GM04503 (cell line): Measurements from ENCODE around the gene MRPL4.
"Not testable (repeated sequence)": the region's sequence is repeated elsewhere in the genome, so short reads cannot be mapped to it uniquely, and the experiment has no call there.

Experiments
- DNase-seq: peaks from one replicate; pipeline ENCODE4 v3.0.0-alpha.2; 2012; ENCODE audit warnings: low read depth

MRPL4 gene

DNA sequence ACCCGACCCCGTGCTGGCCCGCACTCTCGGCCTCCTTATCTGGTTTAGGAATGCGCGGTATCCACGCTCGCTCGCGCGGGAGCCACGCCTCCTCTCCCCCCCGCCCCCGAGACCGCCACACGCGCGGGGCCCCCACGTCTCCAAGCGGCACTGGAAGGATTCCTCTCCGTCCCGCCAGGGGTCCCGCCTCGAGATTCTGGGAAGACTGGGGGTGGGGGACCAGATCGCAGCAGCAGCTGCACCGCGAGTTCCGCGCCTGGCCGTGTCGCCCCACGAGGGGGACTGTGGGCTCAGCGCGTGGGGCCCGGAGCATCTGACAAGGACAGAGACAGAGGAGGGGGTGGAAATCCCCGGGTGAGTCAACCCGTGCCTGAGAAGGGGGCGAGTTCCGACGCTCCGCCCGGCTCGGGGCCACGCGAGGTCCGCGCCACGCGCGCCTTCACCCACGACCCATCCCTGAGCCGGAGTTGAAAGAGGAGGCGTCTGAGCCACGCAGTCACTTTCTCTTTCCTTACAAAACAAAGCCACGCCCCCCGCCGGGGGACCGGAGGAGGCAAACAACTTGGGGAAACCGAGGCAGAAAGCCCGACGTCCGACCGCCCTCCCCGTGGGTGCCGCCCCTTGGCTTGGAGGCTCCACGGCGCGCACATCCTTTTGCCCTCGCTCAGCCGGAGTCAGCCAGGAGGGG lies 21.7 kb upstream of the MRPL4 start:
- no peak for DNase-seq

DNA sequence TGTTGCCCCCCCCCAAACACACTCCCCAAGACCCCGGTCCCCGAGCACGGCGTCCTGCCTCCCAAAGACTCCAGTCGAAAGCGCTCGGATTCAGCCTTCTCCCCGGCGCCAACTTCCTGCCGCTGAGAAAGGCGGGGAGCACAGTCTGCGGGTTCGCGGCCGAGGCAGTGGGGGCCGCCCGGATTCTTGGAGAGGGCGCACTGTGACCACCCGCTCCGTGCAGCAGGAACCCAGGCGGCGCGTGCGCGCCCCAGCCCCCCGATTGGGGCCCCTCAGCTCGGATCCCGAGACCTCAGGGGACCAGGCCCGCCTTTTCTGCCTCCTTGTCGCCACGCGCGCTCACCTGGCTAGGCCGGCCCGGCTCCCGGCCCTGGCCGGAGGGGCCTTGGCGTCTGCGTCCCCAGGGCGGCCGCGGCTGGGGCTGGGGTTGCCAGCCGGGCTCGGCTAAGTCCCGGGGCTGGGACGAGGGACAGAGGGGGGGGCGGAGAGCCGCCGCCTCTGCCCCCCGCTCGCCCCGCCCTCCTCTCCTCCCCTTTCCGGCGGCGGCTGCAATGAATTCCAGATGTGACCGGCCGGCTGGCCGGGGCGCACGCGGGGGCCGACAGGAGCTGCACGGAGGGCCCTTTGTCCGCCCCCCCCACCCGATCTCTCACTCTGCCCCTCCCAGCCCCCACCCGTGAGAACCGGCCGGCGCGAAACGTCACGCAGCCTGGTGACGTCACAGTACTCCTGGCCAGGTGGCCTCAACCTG lies 21.0 kb upstream of the MRPL4 start, which contains the start of gene S1PR2:
TSS of gene S1PR2 (minus strand) at position 471 of the 751 bp plus-strand sequence. CDS start 6,426 bp downstream, outside the sequence.
- no peak for DNase-seq

DNA sequence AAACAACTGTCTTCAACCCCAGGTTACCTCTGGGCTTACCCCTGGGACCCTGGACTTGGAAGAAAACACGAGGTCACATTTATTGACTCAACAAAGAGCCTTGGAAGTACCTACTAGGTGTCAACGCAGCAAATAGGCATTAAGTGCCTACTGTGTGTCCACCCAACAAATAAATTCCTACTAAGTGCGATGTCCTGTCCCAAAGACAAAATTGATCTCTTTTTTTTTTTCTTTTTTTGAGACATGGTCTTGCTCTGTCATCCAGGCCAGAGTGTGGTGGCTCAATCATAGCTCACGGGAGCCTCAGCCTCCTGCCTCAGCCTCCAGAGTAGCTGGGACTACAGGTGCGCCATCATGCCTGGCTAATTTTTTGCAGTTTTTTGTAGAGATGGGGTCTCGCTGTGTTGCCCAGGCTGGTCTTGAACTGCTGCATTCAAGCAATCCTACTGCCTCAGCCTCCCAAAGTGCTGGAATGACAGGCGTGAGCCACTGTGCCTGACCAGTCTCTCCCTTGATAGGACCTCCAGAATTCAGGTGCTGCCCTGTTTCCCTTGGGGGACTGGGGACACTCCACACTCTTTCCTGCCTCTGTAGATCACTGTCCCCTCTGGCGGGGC lies 20.3 kb upstream of the MRPL4 start:
- no peak for DNase-seq

DNA sequence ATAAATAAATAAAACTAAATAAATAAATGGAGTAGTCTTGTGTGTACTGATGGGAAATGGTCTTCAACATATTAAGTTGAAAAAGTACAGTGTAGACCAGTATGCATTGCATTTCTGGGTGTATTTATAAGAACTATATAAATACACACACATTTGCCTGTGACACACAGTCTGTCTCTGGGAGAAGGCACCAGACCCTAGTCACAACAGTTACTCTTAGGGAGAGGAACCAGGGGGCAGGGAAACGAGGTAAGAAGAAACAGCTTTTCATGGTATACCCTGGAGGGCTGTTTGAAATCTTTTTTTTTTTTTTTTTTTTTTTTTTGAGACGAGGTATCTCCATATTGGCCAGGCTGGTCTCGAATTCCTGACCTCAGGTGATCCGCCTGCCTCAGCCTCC lies 18.1 kb upstream of the MRPL4 start:
- no peak for DNase-seq

DNA sequence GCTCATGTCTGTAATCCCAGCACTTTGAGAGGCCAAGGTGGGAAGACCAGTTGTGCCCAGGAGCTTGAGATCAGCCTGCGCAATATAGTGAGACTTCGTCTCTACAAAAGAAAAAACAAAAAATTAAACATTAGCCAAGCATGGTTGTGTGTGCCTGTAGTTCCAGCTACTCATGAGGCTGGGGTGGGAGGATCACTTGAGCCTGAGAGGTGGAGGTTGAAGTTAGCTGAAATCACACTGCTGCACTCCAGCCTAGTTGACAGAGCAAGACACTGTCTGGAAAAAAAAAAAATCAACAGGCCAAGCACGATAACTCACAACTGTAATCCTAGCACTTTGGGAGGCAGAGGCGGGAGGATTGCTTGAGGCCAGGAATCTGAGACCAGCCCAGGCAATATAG lies 17.0 kb upstream of the MRPL4 start:
- no peak for DNase-seq

DNA sequence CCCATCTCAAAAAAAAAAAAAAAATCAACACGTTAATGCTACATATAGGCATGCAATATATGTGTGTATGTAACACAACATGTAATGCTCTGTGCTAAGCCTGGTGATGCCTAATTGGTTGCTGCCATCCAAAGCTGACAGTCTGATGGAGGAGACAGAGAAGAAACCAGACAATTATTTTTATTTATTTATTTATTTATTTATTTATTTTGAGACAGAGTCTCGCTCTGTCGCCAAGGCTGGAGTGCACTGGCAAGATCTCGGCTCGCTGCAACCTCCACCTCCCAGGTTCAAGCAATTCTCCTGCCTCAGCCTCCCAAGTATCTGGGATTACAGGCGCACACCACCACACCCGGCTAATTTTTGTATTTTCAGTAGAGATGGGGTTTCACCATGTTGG lies 16.6 kb upstream of the MRPL4 start:
- DNase-seq, result not testable (repeated sequence)

DNA sequence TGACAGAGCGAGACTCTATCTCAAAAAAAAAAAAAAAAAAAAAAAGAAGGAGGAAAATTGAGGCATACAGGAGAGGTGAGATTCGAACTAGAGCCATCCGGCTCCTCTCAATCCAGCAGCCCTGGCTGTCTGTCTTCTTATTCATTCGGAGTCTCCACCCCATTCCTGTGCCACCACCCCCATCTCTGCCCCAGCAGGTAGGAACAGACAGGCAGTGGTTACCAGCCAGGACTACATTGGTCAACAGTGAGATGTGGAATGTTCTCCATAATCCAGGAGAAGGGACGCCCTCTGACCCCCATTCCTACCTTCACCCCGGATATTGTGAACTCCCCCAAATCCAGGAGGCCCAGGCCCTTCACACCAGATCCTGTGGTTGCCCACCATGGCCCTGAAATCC lies 14.3 kb upstream of the MRPL4 start:
- DNase-seq, result no peak

DNA sequence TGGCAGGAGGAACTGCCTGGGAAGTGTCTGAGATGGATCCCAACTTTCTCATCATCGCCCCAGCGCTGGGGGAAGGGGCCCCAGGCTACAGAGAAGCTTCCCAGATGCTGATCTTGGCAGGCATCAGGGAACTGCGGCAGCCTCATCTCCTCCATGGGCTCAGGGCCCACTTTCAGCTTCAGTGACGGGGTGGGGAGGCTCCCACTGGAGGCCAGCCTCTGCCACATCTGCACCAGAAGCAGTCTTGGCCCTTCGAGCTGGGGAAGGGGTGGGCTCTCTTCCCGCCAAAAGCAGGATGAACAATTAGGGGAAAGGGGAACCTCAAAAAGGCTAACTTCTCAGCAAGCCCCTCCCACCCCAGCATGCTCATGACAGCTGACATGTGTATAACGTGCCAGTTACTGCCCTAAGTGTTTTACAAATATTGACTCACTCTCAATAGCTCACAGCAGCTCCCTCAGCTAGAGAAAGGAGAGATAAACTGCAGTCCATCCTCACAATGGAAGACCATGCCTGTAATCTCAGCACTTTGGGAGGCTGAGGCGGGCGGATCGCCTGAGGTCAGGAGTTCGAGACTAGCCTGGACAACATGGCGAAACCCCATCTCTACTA lies 13.7 kb upstream of the MRPL4 start:
- DNase-seq, result peak; percentile 39

DNA sequence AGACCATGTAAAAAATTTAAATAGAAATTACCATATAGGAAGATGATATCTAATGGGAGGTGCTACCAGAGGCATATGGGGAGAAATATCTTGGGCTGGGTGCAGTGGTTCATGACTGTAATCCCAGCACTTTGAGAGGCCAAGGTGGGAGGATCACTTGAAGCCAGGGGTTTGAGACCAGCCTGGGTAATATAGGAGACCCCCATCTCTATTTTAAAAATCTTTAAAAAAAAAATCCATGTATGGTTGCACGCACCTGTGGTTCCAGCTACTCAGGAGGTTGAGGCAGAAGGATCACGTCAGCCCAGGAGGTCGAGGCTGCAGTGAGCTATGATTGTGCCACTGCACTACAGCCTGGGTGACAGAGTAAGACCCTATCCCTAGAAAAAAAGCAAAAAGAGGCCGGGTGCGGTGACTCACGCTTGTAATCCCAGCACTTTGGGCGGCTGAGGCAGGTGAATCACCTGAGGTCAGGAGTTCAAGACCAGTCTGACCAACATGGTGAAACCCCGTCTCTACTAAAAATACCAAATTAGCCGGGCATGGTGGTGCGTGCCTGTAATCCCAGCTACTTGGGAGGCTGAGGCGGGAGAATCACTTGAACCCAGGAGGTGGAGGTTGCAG lies 10.1 kb upstream of the MRPL4 start:
- not testable (repeated sequence) for DNase-seq

DNA sequence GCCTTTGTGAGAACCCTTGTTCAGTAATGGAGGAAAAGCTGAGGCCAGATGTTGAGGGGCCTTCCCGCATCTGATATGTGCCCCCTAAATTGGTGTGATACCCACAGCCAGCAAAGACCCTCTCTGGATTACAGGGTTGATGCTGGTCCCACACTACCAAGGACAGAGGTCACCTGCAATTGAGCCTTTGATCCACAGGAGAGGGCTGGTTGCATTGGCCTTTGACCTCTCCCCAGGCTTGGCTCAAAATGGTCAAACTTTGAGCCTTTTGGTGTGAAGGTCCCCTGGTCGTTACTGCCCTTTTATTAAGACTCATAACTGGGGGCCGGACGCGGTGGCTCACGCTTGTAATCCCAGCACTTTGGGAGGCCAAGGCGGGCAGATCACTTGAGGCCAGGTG lies 8.4 kb upstream of the MRPL4 start:
- DNase-seq, result no peak

DNA sequence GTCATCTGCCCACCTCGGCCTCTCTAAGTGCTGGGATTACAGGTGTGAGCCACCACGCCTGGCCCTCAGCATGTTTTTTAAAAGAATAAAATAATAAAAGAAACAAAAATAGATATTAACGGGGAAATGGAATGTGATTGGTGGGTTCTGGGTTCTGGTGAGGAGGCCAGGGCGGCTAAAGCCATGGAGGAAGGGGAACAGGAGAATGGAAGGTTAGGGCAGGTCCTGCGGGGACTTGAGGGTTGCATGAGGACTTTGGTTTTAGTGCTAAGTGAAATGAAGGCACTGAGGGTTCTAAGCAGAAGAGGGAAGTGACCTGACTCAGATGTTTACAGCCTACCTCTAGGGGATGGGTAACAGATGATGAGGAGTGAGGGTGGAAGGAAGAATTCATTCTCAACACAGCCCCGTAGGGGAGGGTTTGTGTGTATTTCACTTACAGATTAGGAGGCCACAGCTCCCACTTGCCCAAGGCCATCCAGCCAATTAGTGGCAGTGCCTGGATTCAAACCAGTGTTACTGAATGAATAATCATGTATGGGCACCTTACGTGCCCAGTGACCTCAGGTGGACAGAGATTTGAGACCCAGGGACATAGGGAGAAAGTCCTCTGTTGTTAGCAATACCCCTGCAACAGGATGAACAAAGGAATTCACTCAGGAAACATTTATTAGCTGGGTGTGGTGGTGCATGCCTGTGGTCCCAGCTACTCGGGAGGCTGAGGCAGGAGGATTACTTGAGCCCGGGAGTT lies 6.7 kb upstream of the MRPL4 start:
- no peak for DNase-seq

DNA sequence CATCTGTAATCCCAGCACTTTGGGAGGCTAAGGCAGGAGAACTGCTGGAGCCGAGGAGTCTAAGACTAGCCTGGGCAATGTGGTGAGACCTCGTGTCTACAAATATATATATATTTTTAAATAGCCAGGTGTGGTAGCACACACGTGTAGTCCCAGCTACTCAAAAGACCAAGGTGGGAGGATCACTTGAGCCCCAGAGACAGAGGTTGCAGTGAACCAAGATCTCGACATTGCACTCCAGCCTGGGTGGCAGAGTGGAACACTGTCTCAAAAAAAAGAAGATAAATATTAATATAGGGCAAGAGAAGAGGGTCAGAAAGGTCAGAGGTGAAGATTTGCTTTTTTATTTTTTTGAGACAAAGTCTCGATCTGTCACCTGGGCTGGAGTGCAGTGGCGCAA lies 5.5 kb upstream of the MRPL4 start:
- no peak for DNase-seq

DNA sequence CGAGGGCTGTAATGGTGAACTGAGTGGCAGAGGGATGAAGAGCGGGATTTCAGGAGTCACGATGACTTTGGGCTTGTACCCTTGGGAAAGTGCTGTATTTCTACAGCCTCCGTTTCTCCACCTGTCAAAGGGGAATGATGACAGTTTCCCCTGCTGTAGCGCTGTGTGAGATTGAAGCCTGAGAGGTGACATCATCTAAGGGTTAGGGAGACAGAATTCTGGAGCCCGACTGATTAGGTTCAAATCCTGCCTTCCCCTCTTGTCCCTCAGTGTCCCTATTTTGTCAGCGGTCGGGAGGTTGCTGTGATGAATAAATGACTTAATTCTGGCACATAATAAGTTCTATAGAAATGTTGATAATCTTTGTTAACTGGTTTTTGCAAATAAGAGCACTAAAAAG lies 693 bp downstream of the MRPL4 start:
- no peak for DNase-seq

DNA sequence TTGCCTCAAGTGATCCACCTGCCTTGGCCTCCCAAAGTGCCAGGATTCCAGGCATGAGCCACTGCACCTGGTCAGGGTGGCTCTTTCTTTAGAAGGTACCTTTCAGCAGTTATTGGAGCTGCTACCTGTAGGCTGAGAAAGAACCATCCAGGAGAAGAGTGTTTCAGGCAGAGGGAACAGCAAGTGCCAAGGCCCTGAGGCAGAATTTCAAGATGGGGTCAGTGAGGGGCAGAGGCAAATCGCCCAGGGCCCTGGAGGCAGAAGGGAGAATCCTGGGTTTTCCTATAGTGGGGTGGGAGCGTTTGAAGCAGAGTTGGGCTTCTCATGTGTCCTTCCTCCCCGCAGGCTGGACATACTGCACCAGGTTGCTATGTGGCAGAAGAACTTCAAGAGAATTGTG lies 2.2 kb downstream of the MRPL4 start:
- DNase-seq, result no peak

DNA sequence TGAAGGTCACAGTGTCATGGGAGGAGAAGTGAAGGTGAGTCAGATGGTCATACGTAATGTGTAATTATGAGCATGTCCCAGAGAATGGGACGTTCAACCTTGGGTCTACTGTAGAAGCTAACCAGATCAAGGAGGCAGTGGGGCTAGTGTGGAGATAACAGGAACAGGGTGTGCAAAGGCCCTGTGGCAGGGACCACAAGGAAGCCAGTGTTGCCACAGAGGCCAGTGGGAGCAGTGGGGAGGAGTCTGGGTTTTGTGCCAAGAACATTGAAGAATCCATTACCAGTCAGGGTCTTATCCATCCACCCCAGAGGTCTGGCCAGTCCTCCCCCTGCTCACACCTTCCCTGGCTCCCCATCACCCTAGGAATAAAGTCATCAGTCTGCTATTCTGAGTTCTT lies 3.3 kb downstream of the MRPL4 start:
- no peak for DNase-seq

DNA sequence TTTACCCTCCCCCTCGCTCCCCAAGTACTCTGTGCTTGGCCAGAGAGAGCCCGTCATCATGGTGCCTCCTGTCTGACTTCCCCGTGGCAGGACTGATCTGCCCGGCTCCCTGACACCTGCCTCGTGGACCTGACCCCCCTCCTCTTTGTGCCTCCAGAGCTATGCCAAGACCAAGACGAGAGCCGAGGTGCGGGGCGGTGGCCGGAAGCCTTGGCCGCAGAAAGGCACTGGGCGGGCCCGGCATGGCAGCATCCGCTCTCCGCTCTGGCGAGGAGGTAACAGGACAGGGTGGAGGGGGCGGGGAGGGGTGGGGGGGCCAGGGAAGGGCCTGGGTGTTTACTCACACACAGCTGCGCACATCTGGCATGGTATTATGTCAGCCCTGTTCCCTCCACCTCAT lies 4.5 kb downstream of the MRPL4 start:
- no peak for DNase-seq

DNA sequence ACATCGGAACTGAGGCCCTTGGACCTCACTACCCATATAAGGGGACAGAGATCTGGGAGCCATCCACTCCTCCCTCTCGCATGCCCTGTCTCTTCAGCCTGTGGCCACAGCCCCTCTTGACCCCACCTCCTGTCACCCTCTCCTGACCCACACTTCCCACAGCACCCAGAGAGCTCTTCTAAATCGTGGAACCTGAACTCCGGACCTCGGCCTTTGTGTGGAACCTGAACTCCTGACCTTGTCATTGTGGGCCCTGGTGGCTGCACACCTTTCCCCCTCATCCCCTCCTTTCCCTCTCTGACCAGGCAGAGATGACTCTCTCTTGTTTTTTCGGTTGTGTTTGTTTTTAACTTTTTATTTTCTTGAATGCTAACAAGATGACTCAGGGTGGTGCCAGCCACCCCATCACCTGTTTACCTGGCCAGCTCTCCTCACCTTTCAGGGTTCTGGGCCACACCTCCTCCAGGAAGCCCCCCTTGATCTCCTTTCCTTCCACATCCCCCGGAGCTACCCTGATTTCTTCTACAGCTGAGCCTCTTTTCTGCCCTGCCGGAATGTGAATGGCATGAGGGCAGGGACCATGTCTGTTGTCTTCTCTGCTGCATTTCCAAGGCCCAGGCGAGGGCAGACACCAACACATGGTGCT lies 5.1 kb downstream of the MRPL4 start:
- no peak for DNase-seq

DNA sequence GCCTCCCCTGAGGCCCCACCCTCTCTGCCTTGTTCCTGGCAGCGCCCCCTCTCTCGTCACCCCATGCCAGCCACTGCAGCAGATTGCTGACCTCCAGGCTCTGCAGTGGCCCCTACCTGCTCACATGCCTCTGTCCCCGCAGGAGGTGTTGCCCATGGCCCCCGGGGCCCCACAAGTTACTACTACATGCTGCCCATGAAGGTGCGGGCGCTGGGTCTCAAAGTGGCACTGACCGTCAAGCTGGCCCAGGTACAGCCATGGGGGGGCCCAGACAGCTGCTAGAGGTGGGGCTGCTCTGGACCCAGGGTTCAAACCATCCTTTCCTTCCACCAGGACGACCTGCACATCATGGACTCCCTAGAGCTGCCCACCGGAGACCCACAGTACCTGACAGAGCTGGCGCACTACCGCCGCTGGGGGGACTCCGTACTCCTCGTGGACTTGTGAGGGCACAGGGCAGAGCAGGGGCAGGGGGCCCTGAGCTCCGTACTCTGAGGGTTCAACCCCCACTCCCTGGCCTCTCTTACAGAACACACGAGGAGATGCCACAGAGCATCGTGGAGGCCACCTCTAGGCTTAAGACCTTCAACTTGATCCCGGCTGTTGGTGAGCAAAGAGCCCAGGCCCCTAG lies 6.2 kb downstream of the MRPL4 start:
- DNase-seq, result no peak

DNA sequence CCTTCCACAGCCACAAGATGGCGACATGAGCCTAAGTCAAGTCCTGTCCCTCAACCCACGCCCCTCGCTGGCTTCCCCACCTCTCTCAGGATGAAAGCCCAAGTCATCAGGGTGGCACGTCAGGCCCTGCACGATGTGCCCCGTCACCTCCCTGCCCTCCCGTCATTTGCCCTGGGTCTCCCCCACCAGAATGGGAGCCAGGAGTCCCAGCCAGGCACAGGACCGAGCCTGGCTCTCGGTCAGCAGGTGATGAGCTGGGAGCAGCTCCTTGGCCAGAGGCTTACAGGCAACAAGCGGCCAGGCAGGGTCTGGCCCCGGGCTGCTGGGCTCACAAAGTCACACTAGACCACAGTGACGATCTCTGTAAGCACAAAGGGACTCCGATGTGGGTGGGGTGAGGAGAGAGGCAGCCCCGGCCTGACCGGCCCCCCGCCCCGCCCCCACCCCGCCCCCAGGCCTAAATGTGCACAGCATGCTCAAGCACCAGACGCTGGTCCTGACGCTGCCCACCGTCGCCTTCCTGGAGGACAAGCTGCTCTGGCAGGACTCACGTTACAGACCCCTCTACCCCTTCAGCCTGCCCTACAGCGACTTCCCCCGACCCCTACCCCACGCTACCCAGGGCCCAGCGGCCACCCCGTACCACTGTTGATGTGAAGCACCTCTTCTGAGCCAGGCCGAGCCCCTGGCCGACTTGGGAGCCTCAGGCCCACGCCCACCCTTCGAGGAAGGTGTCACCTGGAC lies 7.3 kb downstream of the MRPL4 start:
- no peak for DNase-seq

DNA sequence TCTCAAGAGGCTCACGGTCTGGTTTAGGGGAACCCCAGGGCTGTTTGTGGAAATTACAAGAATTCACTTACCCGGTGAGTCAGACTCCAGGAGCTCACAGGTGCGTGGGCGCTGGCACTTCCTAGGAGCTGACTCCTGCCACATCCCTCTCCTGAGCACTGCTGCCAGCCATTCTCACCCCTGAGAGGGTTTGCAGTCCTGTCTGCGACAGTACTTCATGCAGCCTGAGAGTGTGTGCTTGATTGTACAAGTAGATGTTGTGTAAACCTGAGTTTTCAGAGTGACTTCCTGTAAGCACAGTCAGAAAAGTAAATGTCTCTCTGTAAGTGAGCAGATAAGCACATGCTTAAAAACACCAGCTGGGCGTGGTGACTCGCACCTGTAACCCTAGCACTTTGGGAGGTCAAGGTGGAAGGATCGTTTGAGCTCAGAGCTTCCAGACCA lies 8.1 kb downstream of the MRPL4 start:
- DNase-seq, result no peak
